Gastrocnemius medialis (tissue), 4 donors: Measurements from ENCODE around the gene NEK11. TPM values are rescaled to one million over a fixed set of nuclear protein-coding genes. Genes with fewer than 3 reads are reported as not detected.

Experiments
- ATAC-seq, 2 donors: fragments of 150-250 bp; one replicate each; pipeline ENCODE4 v1.9.1; 2016
- DNase-seq, 2 donors: peaks; one replicate each; pipeline ENCODE4 v3.0.0-alpha.2; 2019
- H3K27ac ChIP-seq, 4 donors: fragments of 200-600 bp; sonication (generic); 1 replicate in 1 of 4; 2 replicates in 3 of 4; pipeline ENCODE4 v1.5.1; 2016 to 2018; ENCODE audit warnings: mild to moderate bottlenecking in 2 of 4, moderate library complexity in 1 of 4
- H3K27me3 ChIP-seq, 3 donors: fragments of 200-600 bp; sonication (generic) in 2 of 3; 1 replicate in 1 of 3; 2 replicates in 2 of 3; pipeline versions ENCODE4 v1.5.1 to v1.6.0; 2016 to 2019; ENCODE audit warnings: mild to moderate bottlenecking in 1 of 3, moderate library complexity in 1 of 3
- H3K36me3 ChIP-seq, 2 donors: fragments of 200-600 bp; sonication (generic) in 1 of 2; one replicate each; pipeline ENCODE4 v1.5.1; 2017 to 2018
- H3K4me1 ChIP-seq, 2 donors: fragments of 200-600 bp; sonication (generic) in 1 of 2; one replicate each; pipeline ENCODE4 v1.5.1; 2016 to 2017; ENCODE audit warnings: mild to moderate bottlenecking in 2 of 2
- H3K4me3 ChIP-seq, 4 donors: fragments of 200-600 bp; sonication (generic) in 3 of 4; 1 replicate in 1 of 4; 2 replicates in 3 of 4; pipeline ENCODE4 v1.5.1; 2016 to 2019; ENCODE audit warnings: mild to moderate bottlenecking in 2 of 4
- H3K9me3 ChIP-seq, 3 donors: fragments of 200-600 bp; sonication (generic) in 2 of 3; 1 replicate in 1 of 3; 2 replicates in 2 of 3; pipeline ENCODE4 v1.5.1; 2016 to 2019
- CTCF ChIP-seq, 5 experiments: fragments of 450-650 bp in 3 of 5; fragments of 200-600 bp in 2 of 5; sonication (generic) in 2 of 5; IDR thresholded peaks in 4 of 5; conservative IDR thresholded peaks in 1 of 5; 1 replicate in 4 of 5; 2 replicates in 1 of 5; pipeline ENCODE4 v1.5.1; 2016 to 2019; ENCODE audit warnings: antibody characterized with exemption in 5 of 5, mild to moderate bottlenecking in 3 of 5, moderate library complexity in 3 of 5
- POLR2A ChIP-seq, 2 donors: fragments of 450-650 bp; IDR thresholded peaks; one replicate each; pipeline ENCODE4 v1.6.1; 2017; ENCODE audit warnings: antibody characterized with exemption in 2 of 2, mild to moderate bottlenecking in 2 of 2, moderate library complexity in 2 of 2
- in situ Hi-C, 4 donors: fragments of 200-750 bp; cut with MboI; loops; one replicate each; pipeline versions ENCODE4 v1.15.0 to v1.8.0; 2017; ENCODE audit warnings: low sequenced_read_pairs in 4 of 4
- intact Hi-C: fragments of 100-400 bp; cut with DNase I; formaldehyde crosslinking; loops from one replicate; pipeline ENCODE4 v1.15.1; 2023; ENCODE audit warnings: low total_unique reads
- total RNA-seq, 4 donors: library from RNA; depleted of rRNA; stranded (reverse); fragments of >200 nt; gene quantifications; one replicate each; pipeline versions ENCODE4 v1.1.0 to v1.2.3, GENCODE V29; 2016

The NEK11 gene
- total RNA-seq, 4 donors from 2014 or later: 2.1 to 5.2 (median 2.5) TPM

GRCh38 chr3:131048030-131048429, 21.4 kb downstream of the NEK11 start:
- TF ChIP-seq CTCF (IDR thresholded peaks at IDR 0.05 in 4 of 5, conservative IDR thresholded peaks at IDR 0.05 in 1 of 5): no peak
- TF ChIP-seq POLR2A (IDR thresholded peaks at IDR 0.05): no peak
- no peak for DNase-seq
- Histone ChIP-seq H3K4me3 (no peak overlapping the region), H3K36me3 (no peaks in the 10 kb centered on the region), H3K27me3 (no peaks in the 10 kb centered on the region), H3K27ac (no peak overlapping the region), H3K9me3 (no peaks in the 10 kb centered on the region), H3K4me1 (no peaks in the 10 kb centered on the region)
- intact Hi-C loops (no loop called here), in situ Hi-C loops (loop anchor here in 1 of 4 donors (25.0 kb wide), 1 partner anchor 989 kb away; the partner anchor contains the start of gene CPNE4)
- no peak for ATAC-seq

- Histone ChIP-seq H3K27ac (no peak overlapping the region), H3K27me3 (no peaks in the 10 kb centered on the region), H3K4me1 (no peaks in the 10 kb centered on the region), H3K9me3 (no peaks in the 10 kb centered on the region), H3K4me3 (no peak overlapping the region), H3K36me3 (no peaks in the 10 kb centered on the region)
- TF ChIP-seq POLR2A (IDR thresholded peaks at IDR 0.05): no peak
- TF ChIP-seq CTCF (IDR thresholded peaks at IDR 0.05 in 4 of 5, conservative IDR thresholded peaks at IDR 0.05 in 1 of 5): no peak
- DNase-seq (no peak), ATAC-seq (no peak)
- in situ Hi-C loops (no loop called here), intact Hi-C loops (no loop called here)
Measured at GRCh38 chr3:131050001-131050400, 23.3 kb downstream of the NEK11 start.

GRCh38 chr3:131053043-131053859, 26.6 kb downstream of the NEK11 start:
- DNase-seq (no peak), ATAC-seq (no peak)
- Histone ChIP-seq H3K27me3 (no peaks in the 10 kb centered on the region), H3K27ac (no peak overlapping the region), H3K4me3 (no peak overlapping the region), H3K4me1 (no peaks in the 10 kb centered on the region), H3K9me3 (no peaks in the 10 kb centered on the region), H3K36me3 (no peaks in the 10 kb centered on the region)
- intact Hi-C loops (no loop called here), in situ Hi-C loops (no loop called here)
- peak in 2 of 5 experiments; percentile 33 to 44 for TF ChIP-seq CTCF (IDR thresholded peaks at IDR 0.05 in 4 of 5, conservative IDR thresholded peaks at IDR 0.05 in 1 of 5)
- TF ChIP-seq POLR2A (IDR thresholded peaks at IDR 0.05): no peak

- no peaks in the 10 kb centered on the region for H3K27me3 ChIP-seq
- H3K36me3 ChIP-seq: no peaks in the 10 kb centered on the region
- H3K4me3 ChIP-seq: no peak overlapping the region
- ATAC-seq (no peak), DNase-seq (peak in 1 of 2 donors; percentile 11)
- no peak overlapping the region for H3K27ac ChIP-seq
- in situ Hi-C loops: no loop called here
- H3K9me3 ChIP-seq: no peaks in the 10 kb centered on the region
- no peak for TF ChIP-seq POLR2A (IDR thresholded peaks at IDR 0.05)
- no peak for TF ChIP-seq CTCF (IDR thresholded peaks at IDR 0.05 in 4 of 5, conservative IDR thresholded peaks at IDR 0.05 in 1 of 5)
- intact Hi-C loops: no loop called here
- H3K4me1 ChIP-seq: peaks cover 2 to 7% of the 10 kb centered on the region in 2 donors
Measured at GRCh38 chr3:131067983-131068382, 41.3 kb downstream of the NEK11 start.
